Melanocyte of skin (primary cell): ENCODE data around the gene GJC2. TPM values are rescaled to one million over a fixed set of nuclear protein-coding genes. Genes with fewer than 3 reads are reported as not detected.

ENCODE experiments used
- small RNA-seq, 2 donors: library from RNA; depleted of rRNA; stranded (forward); fragments of <200 nt; gene quantifications; one replicate each; pipeline ENCODE3, GENCODE V24; 2012
- total RNA-seq, 2 donors: library from RNA; depleted of rRNA; stranded (reverse); fragments of >200 nt; gene quantifications; 2 replicates each; pipeline ENCODE4 v1.2.3, GENCODE V29; 2012

The GJC2 gene
- total RNA-seq: under 1 TPM; under 0.01 TPM

GRCh38 chr1:228149406-228150119 lies at the start of gene GJC2:
Gene GJC2, plus strand, starts transcription at chr1:228149930. Its CDS starts 7,829 bp downstream, at chr1:228157759.

GRCh38 chr1:228102791-228103620 lies 46.7 kb upstream of the GJC2 start, which contains the start of gene C1orf35:
Gene C1orf35, minus strand, starts transcription at chr1:228103325. Its CDS starts 98 bp downstream, at chr1:228103227.

GRCh38 chr1:228109073-228109961 lies 40.4 kb upstream of the GJC2 start, which contains the start of gene MRPL55:
Gene MRPL55, minus strand, starts transcription at chr1:228109299. Its CDS starts 1,039 bp downstream, at chr1:228108260.

DNA sequence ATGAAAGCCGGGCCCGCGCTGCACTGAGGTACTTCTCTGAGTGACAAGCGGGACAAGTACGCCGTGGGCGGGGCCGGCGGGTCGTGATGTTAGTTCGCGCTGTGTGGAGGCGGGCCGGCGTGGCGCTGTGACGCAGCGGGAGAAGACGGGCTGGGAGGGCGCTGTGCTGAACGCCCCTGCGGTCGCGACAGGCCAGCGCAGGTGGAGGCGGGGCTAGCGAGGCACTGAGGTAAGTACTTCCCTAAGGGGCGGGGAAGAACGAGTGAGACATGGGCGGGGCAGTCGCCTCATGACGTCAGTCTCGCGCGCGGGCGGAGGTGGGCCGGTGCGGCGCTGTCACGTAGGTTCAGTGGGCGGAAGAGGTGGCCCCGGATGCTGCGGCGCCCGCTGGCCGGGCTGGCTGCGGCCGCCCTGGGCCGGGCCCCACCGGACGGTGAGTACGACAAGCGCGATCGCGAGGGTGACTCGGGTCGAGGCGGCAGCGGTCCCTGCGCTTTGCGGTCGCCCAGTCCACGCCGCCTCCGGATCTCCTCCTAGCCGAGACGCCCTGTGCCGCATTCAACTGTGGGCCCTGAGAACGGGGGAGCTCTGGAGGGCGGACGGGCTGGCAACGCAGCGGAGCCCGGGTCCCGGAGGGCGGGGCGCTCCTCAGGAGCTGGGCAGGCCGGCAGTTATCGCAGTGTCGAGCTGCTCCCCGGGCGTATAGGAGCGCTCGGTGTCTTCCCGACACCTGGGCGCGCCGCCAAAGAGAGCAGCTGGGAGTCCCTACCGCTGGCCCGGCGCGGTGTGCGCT lies 9.6 kb upstream of the GJC2 start, which contains the start of gene GUK1:
Gene GUK1 (plus strand): TSS at position 349 of the 793 bp plus-strand sequence. CDS start 24 bp downstream, at position 373.

GRCh38 chr1:228165372-228166169 lies 15.8 kb downstream of the GJC2 start, which contains the start of gene IBA57:
Gene IBA57, plus strand, starts transcription at chr1:228165804. Its CDS starts 13 bp downstream, at chr1:228165817.

DNA sequence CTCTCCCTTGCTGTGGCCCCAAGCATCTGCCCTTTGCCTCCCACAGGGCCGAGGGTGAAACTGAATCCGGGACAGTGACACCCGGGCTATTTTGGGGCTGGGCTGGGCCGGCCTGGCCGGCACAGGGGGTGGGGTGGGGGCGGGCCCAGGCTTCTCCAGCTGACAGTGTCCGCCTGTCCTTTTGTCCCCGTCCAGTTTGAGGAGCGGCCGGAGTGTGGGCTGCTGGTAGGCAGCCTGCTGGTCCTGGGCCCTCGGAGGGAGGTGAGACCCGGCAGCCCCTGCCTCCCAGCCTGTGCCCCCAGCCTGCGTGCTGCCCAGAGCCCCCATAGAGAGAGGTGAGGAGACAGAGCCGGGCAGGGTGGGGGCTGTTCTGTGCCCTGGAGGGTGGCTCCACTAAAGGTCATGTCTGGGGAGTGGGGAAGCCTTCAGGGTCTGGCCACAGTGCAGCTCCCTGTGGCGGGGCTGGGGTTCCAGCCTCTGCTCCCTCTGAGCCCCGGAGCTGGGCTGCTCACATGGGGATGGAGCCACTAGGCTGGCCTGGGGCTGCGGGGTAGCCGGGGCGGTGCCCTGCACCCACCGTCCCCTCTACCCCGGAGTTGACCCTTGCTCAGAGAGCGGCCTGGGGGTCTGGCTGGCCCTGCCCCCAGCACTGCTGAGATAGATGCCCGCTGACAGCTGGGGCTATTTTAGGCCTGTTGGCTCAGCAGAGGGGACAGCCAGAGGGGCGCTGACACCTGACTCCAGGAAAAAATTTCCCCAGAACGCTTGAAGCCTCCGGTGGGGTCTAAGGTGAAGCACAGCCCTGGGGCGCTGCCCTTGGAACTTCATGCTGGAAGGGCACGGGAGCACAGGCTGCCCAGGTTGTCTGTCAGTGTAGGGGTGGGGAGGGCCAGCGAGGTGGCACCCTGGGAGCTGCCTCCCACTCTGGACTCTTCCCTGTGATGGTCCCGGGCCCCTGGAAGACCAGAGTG lies 58.4 kb downstream of the GJC2 start, which contains the start of gene OBSCN:
Gene OBSCN (plus strand): TSS at position 194 of the 971 bp plus-strand sequence. CDS start 3,740 bp downstream, outside the sequence.

Small RNA genes lying within 50 kb of the gene (small RNA-seq; reads per million reads assigned to genes)
- 0 reads per million in 2 donors for gene AL359510.1

Other genes starting within 250 kb of the GJC2 start
- under 1 TPM in 1 of 2 donors, not detected in 1; under 0.01 TPM for gene WNT9A, start 202.0 kb upstream of the GJC2 start, total RNA-seq
- gene WNT3A, start 142.9 kb upstream of the GJC2 start, total RNA-seq: not detected
- gene ARF1, start 67.2 kb upstream of the GJC2 start, total RNA-seq: 100 to 1,000 TPM; 207 to 321 TPM
- 1 to 10 TPM; 5.2 to 7.3 TPM for gene C1orf35, start 46.6 kb upstream of the GJC2 start, total RNA-seq
- gene MRPL55, start 40.6 kb upstream of the GJC2 start, total RNA-seq: 10 to 100 TPM; 52.7 to 74.6 TPM
- gene GUK1, start 9.7 kb upstream of the GJC2 start, total RNA-seq: 100 to 1,000 TPM; 211 to 251 TPM
- 1 to 10 TPM; 1.7 to 2.4 TPM for gene IBA57, start 15.9 kb downstream of the GJC2 start, total RNA-seq
- 1 to 10 TPM; 3.4 to 5.7 TPM for gene OBSCN, start 58.1 kb downstream of the GJC2 start, total RNA-seq